Measurements from ENCODE around the gene UNC5CL. TPM values are rescaled to one million over a fixed set of nuclear protein-coding genes. Genes with fewer than 3 reads are reported as not detected.

UNC5CL gene
- total and polyA plus RNA-seq, 2 of the 8 experiments (the other 6 are each of a cell fraction or from before 2014, with no cell fraction given): 1.3 to 1.7 TPM

DNA sequence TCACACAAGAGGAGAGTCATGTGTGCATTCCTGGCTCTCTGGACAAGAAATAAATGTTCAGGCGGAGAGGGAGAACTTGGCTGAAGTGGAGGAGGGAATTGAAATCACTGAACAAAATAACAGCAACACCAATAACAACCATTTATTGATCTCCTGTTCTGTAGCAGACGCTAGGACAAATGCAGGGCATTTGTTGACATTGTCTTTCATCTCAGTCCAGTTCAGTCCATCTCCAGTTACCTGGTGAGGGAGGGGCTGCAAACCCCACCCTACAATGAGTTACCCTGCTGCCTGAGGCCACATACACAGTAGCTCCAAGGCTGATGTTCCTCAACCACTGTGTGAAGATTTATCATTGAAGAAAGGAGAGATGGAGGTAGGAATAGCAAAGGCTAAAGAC, 27.3 kb downstream of the UNC5CL start:
- CTCF ChIA-PET (ENCODE audit: partially characterized antibody): interaction anchor here (0.6 to 4.0 kb wide), 5 partner anchors 12 to 27 kb away, joined by 3 to 33 read pairs (median 4); partner anchors contain the start of gene UNC5CL
- Histone ChIP-seq H3K9ac (replicated peaks in 1 of 4; ENCODE audit: extremely low read depth in 1 of 4, low read depth in 3 of 4, low read length in 3 of 4) (no peak overlapping the region), H3K4ac (replicated peaks; ENCODE audit: insufficient read length, low read depth, low read length) (no peak overlapping the region), H3K79me1 (ENCODE audit: low read depth, low read length) (no peaks in the 10 kb centered on the region), H2BK120ac (replicated peaks; ENCODE audit: low read depth, low read length) (no peak overlapping the region), H3K9me3 (ENCODE audit: insufficient read depth in 2 of 2, low read depth in 1 of 2, low read length in 1 of 2) (no peaks in the 10 kb centered on the region), H2AFZ (ENCODE audit: low read length) (no peak overlapping the region), H2BK5ac (ENCODE audit: low read depth, low read length) (no peak overlapping the region), H3K36me3 (ENCODE audit: control insufficient read depth in 2 of 4, insufficient read depth in 4 of 4, low read length in 3 of 4) (no peaks in the 10 kb centered on the region), H3K79me2 (ENCODE audit: control insufficient read depth in 1 of 2, insufficient read depth in 2 of 2, low read length in 2 of 2) (no peaks in the 10 kb centered on the region), H3K23ac (ENCODE audit: insufficient read length) (no peak overlapping the region), H2AK5ac (ENCODE audit: low read depth, low read length) (0 out of 2 replicates have a peak overlapping the region, but pooled peaks have one; percentile 24), H2BK12ac (ENCODE audit: low read depth, low read length) (no peak overlapping the region), H4K20me1 (replicated peaks in 1 of 2; ENCODE audit: control insufficient read depth in 1 of 2, insufficient read depth in 2 of 2, low read length in 2 of 2) (peaks cover 0 to 2% of the 10 kb centered on the region in 2 experiments), H2BK20ac (ENCODE audit: low read length) (no peak overlapping the region), H3K18ac (ENCODE audit: extremely low read depth, low read length) (no peak overlapping the region), H3K4me1 (replicated peaks in 1 of 4; ENCODE audit: control insufficient read depth in 3 of 4, insufficient read depth in 4 of 4, low read length in 3 of 4) (no peaks in the 10 kb centered on the region), H3K4me3 (ENCODE audit: extremely low read depth in 1 of 4, insufficient read depth in 2 of 4, low read depth in 3 of 4, low read length in 4 of 4) (no peak overlapping the region), H3K56ac (replicated peaks; ENCODE audit: insufficient read length, low read depth, low read length) (no peak overlapping the region), H3K14ac (ENCODE audit: insufficient read length) (no peak overlapping the region), H4K91ac (replicated peaks; ENCODE audit: insufficient read length, low read length) (no peak overlapping the region), H2BK15ac (ENCODE audit: low read length) (no peak overlapping the region), H4K5ac (ENCODE audit: insufficient read length, low read depth, low read length) (no peak overlapping the region), H4K8ac (ENCODE audit: extremely low read depth, insufficient read depth, low read length) (no peak overlapping the region), H3K27me3 (replicated peaks in 1 of 4; ENCODE audit: control insufficient read depth in 3 of 4, extremely low read depth in 1 of 4, insufficient read depth in 3 of 4, low read length in 3 of 4) (no peaks in the 10 kb centered on the region), H3K4me2 (ENCODE audit: insufficient read depth in 1 of 2, low read depth in 2 of 2, low read length in 2 of 2) (no peak overlapping the region), H3K27ac (ENCODE audit: low read depth, low read length) (no peak overlapping the region), H3K23me2 (ENCODE audit: low read depth, low read length) (no peaks in the 10 kb centered on the region)
- POLR2A ChIA-PET (ENCODE audit: partially characterized antibody): no interaction called here
- no peak for FAIRE-seq
- TF ChIP-seq BCL11A (IDR thresholded peaks at IDR 0.05; ENCODE audit: low read depth in 2 of 2, low read length in 2 of 2) (no peak), HDAC6 (IDR thresholded peaks at IDR 0.05; ENCODE audit: low read depth, low read length) (no peak), GABPA (IDR thresholded peaks at IDR 0.05; ENCODE audit: borderline replicate concordance, insufficient read depth, low read length) (no peak), RXRA (IDR thresholded peaks at IDR 0.05; ENCODE audit: insufficient read depth, low read depth, low read length) (no peak), GTF2F1 (IDR thresholded peaks at IDR 0.05; ENCODE audit: borderline replicate concordance, low read depth, low read length) (no peak), CREB1 (IDR thresholded peaks at IDR 0.05) (no peak), SAP30 (IDR thresholded peaks at IDR 0.05; ENCODE audit: insufficient read depth, insufficient replicate concordance, low read length) (no peak), PHF8 (conservative IDR thresholded peaks at IDR 0.05; ENCODE audit: low read depth, low read length) (no peak), KDM5A (IDR thresholded peaks at IDR 0.05; ENCODE audit: low read length) (no peak), POU5F1 (IDR thresholded peaks at IDR 0.05; ENCODE audit: low read depth, low read length) (no peak), EGR1 (IDR thresholded peaks at IDR 0.05; ENCODE audit: borderline replicate concordance, low read depth, low read length) (no peak)
- TF ChIP-seq, protein P1, sequence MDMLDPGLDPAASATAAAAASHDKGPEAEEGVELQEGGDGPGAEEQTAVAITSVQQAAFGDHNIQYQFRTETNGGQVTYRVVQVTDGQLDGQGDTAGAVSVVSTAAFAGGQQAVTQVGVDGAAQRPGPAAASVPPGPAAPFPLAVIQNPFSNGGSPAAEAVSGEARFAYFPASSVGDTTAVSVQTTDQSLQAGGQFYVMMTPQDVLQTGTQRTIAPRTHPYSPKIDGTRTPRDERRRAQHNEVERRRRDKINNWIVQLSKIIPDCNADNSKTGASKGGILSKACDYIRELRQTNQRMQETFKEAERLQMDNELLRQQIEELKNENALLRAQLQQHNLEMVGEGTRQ (IDR thresholded peaks at IDR 0.05; ENCODE audit: low read length): no peak
- TF ChIP-seq, protein P2, sequence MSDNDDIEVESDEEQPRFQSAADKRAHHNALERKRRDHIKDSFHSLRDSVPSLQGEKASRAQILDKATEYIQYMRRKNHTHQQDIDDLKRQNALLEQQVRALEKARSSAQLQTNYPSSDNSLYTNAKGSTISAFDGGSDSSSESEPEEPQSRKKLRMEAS (IDR thresholded peaks at IDR 0.05): no peak
- no peak for DNase-seq (ENCODE audit: low read depth in 1 of 2, low spot score in 2 of 2)
- 96% methylated on average over 2 of the region's 2 CpGs; no CpG with 5 or more reads in 1 of the 2 experiments for WGBS, 2 experiments (ENCODE audit: extremely low coverage in 1 of 2, insufficient coverage in 1 of 2, insufficient read length in 1 of 2, insufficient replicate concordance in 2 of 2, low coverage in 1 of 2, low lambda C conversion rate in 2 of 2, missing lambda C conversion rate in 1 of 2)

All from H1 (cell line).